Naive thymus-derived CD4-positive, alpha-beta T cell (primary cell): ENCODE results near the gene LEFTY1. TPM values are rescaled to one million over a fixed set of nuclear protein-coding genes. Genes with fewer than 3 reads are reported as not detected.
"Not testable (repeated sequence)": the region's sequence is repeated elsewhere in the genome, so short reads cannot be mapped to it uniquely, and the experiment has no call there.

ENCODE experiments used
- ATAC-seq: fragments of 150-1000 bp; cut with Tn5 transposase; 2 replicates; pipeline ENCODE4 v1.10.0; 2021; ENCODE audit warnings: mild to moderate bottlenecking, moderate library complexity
- CTCF ChIA-PET: fragments of 350-600 bp; sonication (Branson Sonifier 250); formaldehyde crosslinking; loops from one replicate; lab custom pipeline; 2021; ENCODE audit warnings: antibody characterized with exemption; lab: Charles Lee
- POLR2A ChIA-PET: fragments of 350-600 bp; sonication (Branson Sonifier 250); formaldehyde crosslinking; loops from one replicate; lab custom pipeline; 2021; ENCODE audit warnings: antibody characterized with exemption, inconsistent platforms; lab: Charles Lee
- DNase-seq, 9 donors: peaks; one replicate each; pipeline versions ENCODE4 v3.0.0 to v3.0.0-alpha.2; 2020 to 2022; ENCODE audit warnings: mixed read lengths in 1 of 9
- H3K27ac ChIP-seq: one replicate; pipeline ENCODE4 v1.7.0; 2013; ENCODE audit warnings: mild to moderate bottlenecking, low read depth, low read length, moderate library complexity
- H3K27me3 ChIP-seq, 2 donors: one replicate each; pipeline ENCODE4 v1.7.0; 2013; ENCODE audit warnings: low read length in 2 of 2, mild to moderate bottlenecking in 2 of 2, moderate library complexity in 2 of 2; ENCODE audit not compliant: control insufficient read depth in 2 of 2, insufficient read depth in 2 of 2
- H3K36me3 ChIP-seq, 3 experiments: 1 replicate in 2 of 3; 2 replicates in 1 of 3; pipeline ENCODE4 v1.7.0; 2013; ENCODE audit warnings: low read length in 3 of 3, mild to moderate bottlenecking in 3 of 3, moderate library complexity in 1 of 3; ENCODE audit not compliant: insufficient read depth in 3 of 3, control insufficient read depth in 2 of 3
- H3K4me1 ChIP-seq, 2 donors: one replicate each; pipeline ENCODE4 v1.7.0; 2013; ENCODE audit warnings: low read length in 2 of 2, mild to moderate bottlenecking in 2 of 2, moderate library complexity in 1 of 2; ENCODE audit not compliant: control insufficient read depth in 2 of 2, insufficient read depth in 2 of 2
- H3K4me3 ChIP-seq: 2 replicates; pipeline ENCODE4 v1.7.0; 2013; ENCODE audit warnings: mild to moderate bottlenecking, low read length
- H3K9me3 ChIP-seq, 3 experiments: 1 replicate in 2 of 3; 2 replicates in 1 of 3; pipeline ENCODE4 v1.7.0; 2013; ENCODE audit warnings: low read length in 3 of 3; ENCODE audit not compliant: control insufficient read depth in 2 of 3
- H3K27ac Mint-ChIP-seq, 9 donors: one replicate each; pipeline ENCODE4 v1.8.0; 2020 to 2022; ENCODE audit warnings: mixed read lengths in 9 of 9, mild to moderate bottlenecking in 8 of 9, moderate library complexity in 5 of 9, inconsistent platforms in 2 of 9
- H3K27me3 Mint-ChIP-seq, 5 donors: one replicate each; pipeline ENCODE4 v1.8.0; 2021 to 2022; ENCODE audit warnings: mixed read lengths in 5 of 5, mild to moderate bottlenecking in 1 of 5
- H3K36me3 Mint-ChIP-seq, 5 donors: one replicate each; pipeline ENCODE4 v1.8.0; 2020 to 2022; ENCODE audit warnings: mixed read lengths in 5 of 5, mild to moderate bottlenecking in 3 of 5, inconsistent platforms in 1 of 5
- H3K4me1 Mint-ChIP-seq, 7 donors: one replicate each; pipeline ENCODE4 v1.8.0; 2020 to 2022; ENCODE audit warnings: mixed read lengths in 7 of 7, mild to moderate bottlenecking in 3 of 7, inconsistent platforms in 1 of 7
- H3K4me3 Mint-ChIP-seq, 10 donors: one replicate each; pipeline ENCODE4 v1.8.0; 2020 to 2022; ENCODE audit warnings: mild to moderate bottlenecking in 10 of 10, mixed read lengths in 10 of 10, moderate library complexity in 6 of 10, inconsistent platforms in 2 of 10
- H3K9me3 Mint-ChIP-seq, 11 donors: one replicate each; pipeline ENCODE4 v1.8.0; 2020 to 2022; ENCODE audit warnings: mixed read lengths in 11 of 11, mild to moderate bottlenecking in 4 of 11, inconsistent platforms in 1 of 11, moderate library complexity in 1 of 11
- intact Hi-C, 2 donors: fragments of 100-400 bp; cut with micrococcal nuclease; formaldehyde crosslinking; loops; one replicate each; pipeline ENCODE4 v1.15.1; 2023
- polyA plus RNA-seq, 2 donors: library from polyadenylated mRNA; unstranded; fragments of 300-500 nt; fragmentation: Illumina TruSeq; gene quantifications; one replicate each; pipeline ENCODE4 v1.2.3, GENCODE V29; 2021
- total RNA-seq, 6 experiments: library from RNA in 5 of 6; stranded (reverse) in 5 of 6; gene quantifications; 1 replicate in 5 of 6; 2 replicates in 1 of 6; pipeline ENCODE4 v1.2.3 and lab custom pipeline; 2021 to 2026

The LEFTY1 gene
- total and polyA plus RNA-seq, 7 experiments from 2014 or later = 0.84 to 0.85 TPM; not detected in 5

DNA sequence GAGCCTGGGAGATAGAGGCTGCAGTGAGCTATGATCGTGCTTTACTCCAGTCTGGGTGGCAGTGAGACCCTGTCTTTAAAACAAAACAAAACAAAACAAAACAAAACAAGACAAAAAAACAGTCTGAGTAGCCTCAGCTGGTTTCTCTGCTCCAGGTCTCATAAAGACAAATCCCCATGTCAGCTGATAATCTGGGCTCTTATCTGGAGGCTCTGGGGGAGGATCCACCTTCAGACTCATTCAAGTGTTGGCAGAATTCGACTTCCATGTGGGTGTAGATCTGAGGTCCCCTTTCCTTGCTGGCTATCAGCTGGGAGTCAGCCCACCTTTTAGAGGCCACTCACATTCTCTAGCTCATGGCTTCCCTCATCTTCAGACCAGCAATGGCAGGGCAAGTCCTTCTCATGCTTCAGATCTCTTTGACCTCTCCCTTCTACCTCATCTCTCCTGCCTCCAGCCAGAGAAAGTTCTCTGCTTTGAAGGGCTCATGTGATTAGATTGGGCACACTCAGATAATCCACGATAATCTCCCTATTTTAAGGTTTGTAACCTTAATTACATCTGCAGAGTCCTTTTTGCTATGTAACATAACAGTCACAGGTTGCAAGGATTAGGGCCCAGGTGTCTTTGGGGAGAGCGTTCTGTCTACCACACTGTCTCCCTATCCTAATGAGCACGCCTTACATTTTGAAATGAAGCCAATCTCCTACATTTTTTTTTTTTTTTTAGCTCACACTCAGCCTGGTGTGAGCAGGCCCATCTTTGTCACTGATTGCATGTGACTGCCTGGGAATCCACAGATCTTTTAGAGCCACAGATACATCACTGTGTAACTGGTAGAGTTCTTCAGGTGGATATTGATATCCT, 42.6 kb upstream of the LEFTY1 start:
- Histone ChIP-seq H3K4me1 (peaks cover 0 to 20% of the 10 kb centered on the region in 2 donors), H3K9me3 (no peaks in the 10 kb centered on the region), H3K4me3 (no peak overlapping the region), H3K27me3 (no peaks in the 10 kb centered on the region), H3K27ac (peak overlapping the region; percentile 15), H3K36me3 (no peaks in the 10 kb centered on the region)
- no peaks in the 10 kb centered on the region for H3K36me3 Mint-ChIP-seq
- H3K9me3 Mint-ChIP-seq = no peaks in the 10 kb centered on the region
- ChIA-PET POLR2A (interaction anchor here (0.5 to 1.5 kb wide), 7 partner anchors 9 to 336 kb away, joined by 3 to 8 read pairs (median 3); partner anchors contain the start of gene LEFTY2), CTCF (interaction anchor here (0.9 kb wide), 1 partner anchor 154 kb away, joined by 4 read pairs; the partner anchor contains the start of gene SRP9)
- peak overlapping the region in 1 of 10 donors; percentile 34 for H3K4me3 Mint-ChIP-seq
- H3K4me1 Mint-ChIP-seq = peaks cover 12 to 42% (median 30%) of the 10 kb centered on the region in 7 donors
- peak overlapping the region in 8 of 9 donors; percentile 19 to 92 (median 63) for H3K27ac Mint-ChIP-seq
- ATAC-seq (no peak), DNase-seq (no peak)
- H3K27me3 Mint-ChIP-seq = no peaks in the 10 kb centered on the region
- intact Hi-C loops = no loop called here

- no peaks in the 10 kb centered on the region for H3K36me3 ChIP-seq
- H3K4me3 ChIP-seq = no peak overlapping the region
- H3K9me3 Mint-ChIP-seq = no peaks in the 10 kb centered on the region
- ChIA-PET POLR2A (interaction anchor here (0.6 to 1.5 kb wide), 5 partner anchors 9 to 187 kb away, joined by 3 to 8 read pairs (median 3); partner anchors contain the start of gene LEFTY2), CTCF (interaction anchor here (0.9 kb wide), 1 partner anchor 153 kb away, joined by 4 read pairs; the partner anchor contains the start of gene SRP9)
- H3K27ac ChIP-seq = peak overlapping the region; percentile 15
- H3K4me1 Mint-ChIP-seq = peaks cover 13 to 49% (median 33%) of the 10 kb centered on the region in 7 donors
- ATAC-seq = no peak
- H3K4me1 ChIP-seq = peaks cover 0 to 24% of the 10 kb centered on the region in 2 donors
- H3K36me3 Mint-ChIP-seq = no peaks in the 10 kb centered on the region
- H3K27me3 Mint-ChIP-seq = no peaks in the 10 kb centered on the region
- H3K27ac Mint-ChIP-seq = peak overlapping the region in 7 of 9 donors; percentile 58 to 92 (median 81)
- H3K4me3 Mint-ChIP-seq = no peak overlapping the region
- intact Hi-C loops = no loop called here
- no peaks in the 10 kb centered on the region for H3K9me3 ChIP-seq
- no peaks in the 10 kb centered on the region for H3K27me3 ChIP-seq
- DNase-seq = no peak
These were observed 41.6 kb upstream of the LEFTY1 start for GRCh38 chr1:225930566-225930965.

- ChIA-PET POLR2A (interaction anchor here (1.1 to 1.7 kb wide), 4 partner anchors 20 to 48 kb away, joined by 4 to 8 read pairs (median 6); partner anchors contain the start of gene TMEM63A), CTCF (interaction anchor here (1.1 kb wide), 1 partner anchor 462 kb away, joined by 3 read pairs; no protein-coding TSS in a partner anchor)
- H3K27me3 Mint-ChIP-seq, H3K36me3 Mint-ChIP-seq, ATAC-seq, H3K4me3 ChIP-seq, DNase-seq, H3K9me3 Mint-ChIP-seq, H3K27ac ChIP-seq, H3K36me3 ChIP-seq, H3K9me3 ChIP-seq, H3K27me3 ChIP-seq: not testable (repeated sequence)
- intact Hi-C loops = loop anchor here (10.0 kb wide), 2 partner anchors 195 to 1495 kb away; partner anchors contain the start of gene WDR26 (in 1 of the 2)
- H3K4me1 ChIP-seq = peaks cover 0 to 24% of the 10 kb centered on the region in 2 donors
- Mint-ChIP-seq H3K4me1 (peaks cover 15 to 49% (median 38%) of the 10 kb centered on the region in 7 donors), H3K27ac (peak overlapping the region; percentile 82 to 95 (median 91)), H3K4me3 (peak overlapping the region in 8 of 10 donors; percentile 36 to 72 (median 55))
These were observed 40.5 kb upstream of the LEFTY1 start for GRCh38 chr1:225929462-225929861.

DNA sequence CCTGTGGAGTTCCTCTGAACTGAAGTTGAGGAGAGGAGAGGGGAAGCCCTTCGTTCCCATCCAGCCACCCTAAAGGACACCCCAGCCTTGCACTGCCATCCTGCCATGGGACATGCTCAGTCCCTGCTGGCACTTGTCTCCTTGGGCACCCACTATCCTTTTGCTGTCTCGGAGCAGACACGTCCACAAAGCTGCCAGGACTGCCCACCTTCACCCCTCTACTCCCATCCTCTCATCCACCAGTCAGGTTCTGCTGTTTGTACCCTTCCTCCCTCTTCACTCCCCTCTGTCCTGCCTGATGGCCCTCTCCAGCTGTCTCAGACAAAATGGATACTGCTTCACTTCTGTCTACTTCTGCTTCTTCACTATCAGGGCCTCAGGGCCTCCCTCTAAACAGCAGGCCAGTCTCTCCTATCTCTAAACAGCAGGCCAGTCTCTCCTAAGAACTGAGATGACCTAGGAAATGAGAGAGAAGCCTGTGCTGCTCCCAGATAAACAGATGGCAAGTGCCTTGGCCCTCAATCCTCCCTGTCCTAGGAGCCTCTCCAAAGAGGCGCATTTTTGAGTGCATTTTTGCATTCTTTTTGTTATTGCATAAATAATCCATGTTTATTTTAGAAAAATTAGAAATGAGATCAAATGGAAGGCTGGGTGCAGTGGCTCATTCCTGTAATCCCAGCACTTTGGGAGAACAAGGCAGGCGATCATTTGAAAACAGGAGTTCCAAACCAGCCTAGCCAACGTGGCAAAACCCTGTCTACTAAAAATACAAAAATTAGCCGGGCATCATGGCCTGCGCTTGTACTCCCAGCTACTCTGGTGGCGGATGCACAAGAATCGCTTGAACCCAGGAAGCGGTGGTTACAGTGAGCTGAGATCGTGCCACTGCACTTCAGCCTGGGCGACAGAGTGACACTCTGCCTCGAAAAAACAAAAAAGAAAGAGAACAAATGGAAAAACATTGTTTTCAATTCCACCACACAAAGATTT, 39.5 kb upstream of the LEFTY1 start:
- CTCF ChIA-PET = interaction anchor here (1.1 kb wide), 1 partner anchor 461 kb away, joined by 3 read pairs; no protein-coding TSS in a partner anchor
- Histone ChIP-seq H3K9me3 (no peaks in the 10 kb centered on the region), H3K4me3 (no peak overlapping the region), H3K36me3 (peaks cover 0 to 5% (median 0%) of the 10 kb centered on the region in 3 experiments), H3K4me1 (peaks cover under 1 to 24% of the 10 kb centered on the region in 2 donors), H3K27me3 (no peaks in the 10 kb centered on the region), H3K27ac (peak overlapping the region; percentile 59)
- ATAC-seq (no peak), DNase-seq (peak in 6 of 9 donors; percentile 38 to 63 (median 48))
- Mint-ChIP-seq H3K27ac (peak overlapping the region; percentile 82 to 95 (median 91)), H3K27me3 (no peaks in the 10 kb centered on the region), H3K9me3 (no peaks in the 10 kb centered on the region), H3K4me1 (peaks cover 15 to 52% (median 41%) of the 10 kb centered on the region in 7 donors), H3K36me3 (no peaks in the 10 kb centered on the region), H3K4me3 (peak overlapping the region; percentile 22 to 76 (median 56))
- POLR2A ChIA-PET = interaction anchor here (1.1 to 1.7 kb wide), 4 partner anchors 19 to 47 kb away, joined by 4 to 8 read pairs (median 6); partner anchors contain the start of gene TMEM63A
- intact Hi-C loops = loop anchor here (10.0 kb wide), 2 partner anchors 196 to 1494 kb away; partner anchors contain the start of gene WDR26 (in 1 of the 2)

- H3K27ac Mint-ChIP-seq = peak overlapping the region; percentile 53 to 92 (median 88)
- no peak for ATAC-seq
These were observed 37.7 kb upstream of the LEFTY1 start for GRCh38 chr1:225926551-225927113.

More at GRCh38 chr1:225926551-225927113, 37.7 kb upstream of the LEFTY1 start:
- H3K27me3 ChIP-seq = no peaks in the 10 kb centered on the region
- Mint-ChIP-seq H3K36me3 (peaks cover 0 to 6% (median 0%) of the 10 kb centered on the region in 5 donors), H3K27me3 (no peaks in the 10 kb centered on the region), H3K9me3 (no peaks in the 10 kb centered on the region), H3K4me1 (peaks cover 27 to 66% (median 47%) of the 10 kb centered on the region in 7 donors), H3K4me3 (peak overlapping the region in 9 of 10 donors; percentile 53 to 70 (median 57))
- no peak overlapping the region for H3K4me3 ChIP-seq
- H3K36me3 ChIP-seq = peaks cover 0 to 15% (median 0%) of the 10 kb centered on the region in 3 experiments
- no peaks in the 10 kb centered on the region for H3K9me3 ChIP-seq
- CTCF ChIA-PET = interaction anchor here (1.4 kb wide), 1 partner anchor 37 kb away, joined by 3 read pairs; no protein-coding TSS in a partner anchor
- intact Hi-C loops = loop anchor here (10.0 kb wide), 2 partner anchors 198 to 1492 kb away; partner anchors contain the start of gene WDR26 (in 1 of the 2)
- POLR2A ChIA-PET = interaction anchor here (0.7 to 8.4 kb wide), 6 partner anchors 13 to 459 kb away, joined by 3 to 90 read pairs (median 8); partner anchors contain the start of genes SRP9 and TMEM63A
- peak overlapping the region; percentile 53 for H3K27ac ChIP-seq
- no peak for DNase-seq
- H3K4me1 ChIP-seq = peaks cover 11 to 43% of the 10 kb centered on the region in 2 donors
